ENCODE results near the gene RENBP. TPM values are rescaled to one million over a fixed set of nuclear protein-coding genes. Genes with fewer than 3 reads are reported as not detected.

Gene RENBP
- polyA plus RNA-seq, 1 experiment, result 0.16 TPM

GRCh38 chrX:153953342-153953830, 8.9 kb upstream of the RENBP start:
- CTCF ChIA-PET, result no interaction called here
- Histone ChIP-seq H3K27ac (ENCODE audit: low read depth, low read length) (peak overlapping the region; percentile 52), H3K4me3 (ENCODE audit: low read depth, low read length) (no peak overlapping the region), H3K9me3 (ENCODE audit: control insufficient read depth, insufficient read depth, low read length) (no peaks in the 10 kb centered on the region; the same call in 1 of the 2 replicates), H3K27me3 (ENCODE audit: control insufficient read depth, insufficient read depth, low read length) (no peaks in the 10 kb centered on the region)
- DNase-seq (ENCODE audit: low read depth, low spot score), result no peak
- peak; percentile 84 for TF ChIP-seq CTCF (IDR thresholded peaks at IDR 0.05; ENCODE audit: low read depth, low read length)
- POLR2A ChIA-PET, result no interaction called here

- ChIA-PET POLR2A (no interaction called here), CTCF (interaction anchor here (0.6 to 1.8 kb wide), 3 partner anchors 189 to 197 kb away, joined by 3 to 9 read pairs (median 8); no protein-coding TSS in a partner anchor)
- Histone ChIP-seq H3K9me3 (ENCODE audit: control insufficient read depth, insufficient read depth, low read length) (no peaks in the 10 kb centered on the region; the same call in 1 of the 2 replicates), H3K27ac (ENCODE audit: low read depth, low read length) (peak overlapping the region; percentile 52), H3K4me3 (ENCODE audit: low read depth, low read length) (no peak overlapping the region), H3K27me3 (ENCODE audit: control insufficient read depth, insufficient read depth, low read length) (no peaks in the 10 kb centered on the region)
- TF ChIP-seq CTCF (IDR thresholded peaks at IDR 0.05; ENCODE audit: low read depth, low read length), result no peak
- no peak for DNase-seq (ENCODE audit: low read depth, low spot score)
Observed at GRCh38 chrX:153952373-153953026, 8.1 kb upstream of the RENBP start.

GRCh38 chrX:153951683-153952372, 7.4 kb upstream of the RENBP start:
- no peak for DNase-seq (ENCODE audit: low read depth, low spot score)
- CTCF ChIA-PET, result interaction anchor here (1.0 to 1.9 kb wide), 3 partner anchors 15 to 192 kb away, joined by 3 to 9 read pairs (median 6); no protein-coding TSS in a partner anchor
- no peak for TF ChIP-seq CTCF (IDR thresholded peaks at IDR 0.05; ENCODE audit: low read depth, low read length)
- H3K9me3 ChIP-seq (ENCODE audit: control insufficient read depth, insufficient read depth, low read length), result no peaks in the 10 kb centered on the region; the same call in 1 of the 2 replicates
- no peak overlapping the region for H3K27ac ChIP-seq (ENCODE audit: low read depth, low read length)
- POLR2A ChIA-PET, result no interaction called here
- H3K27me3 ChIP-seq (ENCODE audit: control insufficient read depth, insufficient read depth, low read length), result no peaks in the 10 kb centered on the region
- H3K4me3 ChIP-seq (ENCODE audit: low read depth, low read length), result no peak overlapping the region

GRCh38 chrX:153950127-153950526, 5.7 kb upstream of the RENBP start:
- no peak overlapping the region for H3K4me3 ChIP-seq (ENCODE audit: low read depth, low read length)
- ChIA-PET POLR2A (interaction anchor here (1.2 kb wide), 1 partner anchor 15 kb away, joined by 3 read pairs; the partner anchor contains the start of gene NAA10), CTCF (interaction anchor here (1.1 to 2.0 kb wide), 4 partner anchors 16 to 187 kb away, joined by 3 to 7 read pairs (median 5); partner anchors contain the start of gene PLXNB3)
- no peaks in the 10 kb centered on the region for H3K27me3 ChIP-seq (ENCODE audit: control insufficient read depth, insufficient read depth, low read length)
- no peak for TF ChIP-seq CTCF (IDR thresholded peaks at IDR 0.05; ENCODE audit: low read depth, low read length)
- DNase-seq (ENCODE audit: low read depth, low spot score), result no peak
- no peak overlapping the region for H3K27ac ChIP-seq (ENCODE audit: low read depth, low read length)
- no peaks in the 10 kb centered on the region; the same call in 1 of the 2 replicates for H3K9me3 ChIP-seq (ENCODE audit: control insufficient read depth, insufficient read depth, low read length)

Measured in AG04450 (cell line).